HG03354 (cell line): ENCODE data around the gene GLCCI1.
A peak's percentile ranks its signal among the peaks of the same experiment; 100 is the strongest.

ENCODE experiments used
- ATAC-seq: cut with Tn5 transposase; IDR thresholded peaks from one replicate; pipeline ENCODE4 v1.9.1; 2021; ENCODE audit warnings: mild to moderate bottlenecking; ENCODE audit not compliant: unreplicated experiment, poor library complexity, severe bottlenecking

Gene GLCCI1

GRCh38 chr7:7959979-7960670 is 8.5 kb upstream of the GLCCI1 start:
- peak; percentile 90 for ATAC-seq

- no peak for ATAC-seq
These were observed 5.7 kb upstream of the GLCCI1 start for GRCh38 chr7:7962851-7963250.

- ATAC-seq, result no peak
These were observed 4.3 kb upstream of the GLCCI1 start for GRCh38 chr7:7964250-7964649.

- no peak for ATAC-seq
These were observed 3.9 kb upstream of the GLCCI1 start for GRCh38 chr7:7964691-7965090.

GRCh38 chr7:7965301-7965700 is 3.3 kb upstream of the GLCCI1 start:
- ATAC-seq, result no peak

- no peak for ATAC-seq
These were observed 2.4 kb upstream of the GLCCI1 start for GRCh38 chr7:7966141-7966734.

- ATAC-seq, result no peak
These were observed 581 bp upstream of the GLCCI1 start for GRCh38 chr7:7967886-7968543.

- ATAC-seq, result peak; percentile 9
These were observed 975 bp downstream of the GLCCI1 start for GRCh38 chr7:7969306-7970236.

GRCh38 chr7:7970237-7970530 is 1.6 kb downstream of the GLCCI1 start:
- no peak for ATAC-seq

GRCh38 chr7:7970531-7971307 is 2.1 kb downstream of the GLCCI1 start:
- no peak for ATAC-seq

GRCh38 chr7:7971308-7972040 is 2.9 kb downstream of the GLCCI1 start:
- ATAC-seq, result no peak

- no peak for ATAC-seq
These were observed 3.5 kb downstream of the GLCCI1 start for GRCh38 chr7:7972128-7972527.

- ATAC-seq, result no peak
These were observed 4.5 kb downstream of the GLCCI1 start for GRCh38 chr7:7972922-7973594.

- no peak for ATAC-seq
These were observed 8.1 kb downstream of the GLCCI1 start for GRCh38 chr7:7976677-7977076.

- ATAC-seq, result no peak
These were observed 9.2 kb downstream of the GLCCI1 start for GRCh38 chr7:7977774-7978173.

- ATAC-seq, result no peak
These were observed 10.3 kb downstream of the GLCCI1 start for GRCh38 chr7:7978860-7979259.

GRCh38 chr7:7979558-7979957 is 11.0 kb downstream of the GLCCI1 start:
- no peak for ATAC-seq

GRCh38 chr7:7980134-7980533 is 11.5 kb downstream of the GLCCI1 start:
- ATAC-seq, result no peak
